WERI-Rb-1 (cell line): ENCODE data around the gene NCK2.

ENCODE experiments used
- DNase-seq: peaks from one replicate; pipeline ENCODE4 v3.0.0-alpha.2; 2020
- H3K27ac ChIP-seq: fragments of 250-450 bp; sonication (Bioruptor Pico); 2 replicates; pipeline ENCODE4 v1.5.1; 2020; ENCODE audit warnings: mild to moderate bottlenecking, moderate library complexity
- H3K27me3 ChIP-seq: fragments of 250-450 bp; sonication (Bioruptor Pico); 2 replicates; pipeline ENCODE4 v1.5.1; 2021; ENCODE audit warnings: mild to moderate bottlenecking, low read depth, moderate library complexity; ENCODE audit not compliant: insufficient read depth, severe bottlenecking
- H3K36me3 ChIP-seq: fragments of 250-450 bp; sonication (Bioruptor Pico); 2 replicates; pipeline ENCODE4 v1.5.1; 2020; ENCODE audit warnings: mild to moderate bottlenecking, moderate library complexity
- H3K4me3 ChIP-seq: 2 replicates; pipeline ENCODE4 v1.5.1; 2011; ENCODE audit warnings: low read depth, mild to moderate bottlenecking, control low read depth, low read length
- H3K9me3 ChIP-seq: fragments of 250-450 bp; sonication (Bioruptor Pico); 2 replicates; pipeline ENCODE4 v1.5.1; 2021; ENCODE audit warnings: mild to moderate bottlenecking, moderate library complexity; ENCODE audit not compliant: severe bottlenecking
- TF ChIP-seq, protein P1 (sequence below): IDR thresholded peaks from 2 replicates; pipeline ENCODE4 v1.5.1; 2011; ENCODE audit warnings: low read depth, mild to moderate bottlenecking, control low read depth, inconsistent platforms, low read length

Gene NCK2

DNA sequence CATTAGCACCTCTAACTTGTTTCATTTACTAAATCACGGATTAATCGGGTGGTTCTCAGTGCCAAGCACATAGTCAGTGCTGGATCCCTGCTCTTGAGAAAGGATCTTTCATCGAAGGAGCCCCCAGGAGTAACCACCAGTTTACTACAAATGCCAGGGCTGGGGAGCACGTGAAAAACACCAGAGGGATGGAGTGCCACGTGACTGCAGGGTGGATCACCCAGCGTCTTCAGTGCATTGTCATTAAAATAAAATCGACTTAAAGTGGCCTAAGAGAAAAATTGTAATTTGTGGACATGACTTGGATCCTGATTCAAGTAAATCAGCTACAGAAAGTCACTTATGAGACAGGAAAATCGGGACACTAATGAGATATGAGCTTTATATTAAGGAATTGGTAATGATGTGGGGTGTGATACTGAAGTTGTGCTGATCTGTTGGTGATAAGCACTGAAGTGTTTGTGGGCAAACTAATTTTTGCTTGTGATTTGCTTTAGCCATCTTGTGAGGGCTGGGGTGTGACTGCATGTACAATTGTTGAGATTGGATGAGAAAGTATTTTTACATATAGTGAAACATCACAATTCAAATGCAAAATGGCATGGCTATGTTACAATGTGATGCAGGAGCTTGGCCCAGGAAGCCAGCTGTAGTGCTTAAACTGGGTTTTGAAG lies 63.8 kb downstream of the NCK2 start:
- Histone ChIP-seq H3K4me3 (no peak overlapping the region), H3K9me3 (no peaks in the 10 kb centered on the region), H3K36me3 (no peaks in the 10 kb centered on the region), H3K27me3 (no peaks in the 10 kb centered on the region), H3K27ac (no peak overlapping the region)
- DNase-seq: no peak
- TF ChIP-seq, protein P1, sequence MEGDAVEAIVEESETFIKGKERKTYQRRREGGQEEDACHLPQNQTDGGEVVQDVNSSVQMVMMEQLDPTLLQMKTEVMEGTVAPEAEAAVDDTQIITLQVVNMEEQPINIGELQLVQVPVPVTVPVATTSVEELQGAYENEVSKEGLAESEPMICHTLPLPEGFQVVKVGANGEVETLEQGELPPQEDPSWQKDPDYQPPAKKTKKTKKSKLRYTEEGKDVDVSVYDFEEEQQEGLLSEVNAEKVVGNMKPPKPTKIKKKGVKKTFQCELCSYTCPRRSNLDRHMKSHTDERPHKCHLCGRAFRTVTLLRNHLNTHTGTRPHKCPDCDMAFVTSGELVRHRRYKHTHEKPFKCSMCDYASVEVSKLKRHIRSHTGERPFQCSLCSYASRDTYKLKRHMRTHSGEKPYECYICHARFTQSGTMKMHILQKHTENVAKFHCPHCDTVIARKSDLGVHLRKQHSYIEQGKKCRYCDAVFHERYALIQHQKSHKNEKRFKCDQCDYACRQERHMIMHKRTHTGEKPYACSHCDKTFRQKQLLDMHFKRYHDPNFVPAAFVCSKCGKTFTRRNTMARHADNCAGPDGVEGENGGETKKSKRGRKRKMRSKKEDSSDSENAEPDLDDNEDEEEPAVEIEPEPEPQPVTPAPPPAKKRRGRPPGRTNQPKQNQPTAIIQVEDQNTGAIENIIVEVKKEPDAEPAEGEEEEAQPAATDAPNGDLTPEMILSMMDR: no peak

DNA sequence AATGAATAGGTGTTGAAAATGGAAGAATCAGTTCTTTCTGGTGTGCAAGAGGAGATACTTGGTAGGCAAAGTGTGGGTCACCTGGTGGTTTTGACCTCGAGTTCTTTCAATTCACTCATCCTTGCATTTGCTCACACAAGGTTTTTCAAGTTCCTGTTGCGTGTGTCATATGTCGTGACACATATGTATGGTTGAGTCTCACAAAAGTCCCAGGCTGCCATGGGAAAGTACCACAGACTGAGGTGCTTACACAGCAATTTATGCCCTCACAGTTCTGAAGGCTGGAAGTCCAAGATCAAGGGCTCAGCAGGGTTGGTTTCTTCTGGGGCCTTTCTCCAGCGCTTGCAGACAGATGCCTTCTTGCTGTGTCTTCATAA lies 64.4 kb downstream of the NCK2 start:
- no peaks in the 10 kb centered on the region for H3K36me3 ChIP-seq
- no peak overlapping the region for H3K4me3 ChIP-seq
- H3K9me3 ChIP-seq: no peaks in the 10 kb centered on the region
- H3K27me3 ChIP-seq: no peaks in the 10 kb centered on the region
- TF ChIP-seq, protein P1: no peak
- H3K27ac ChIP-seq: no peak overlapping the region
- DNase-seq: no peak

DNA sequence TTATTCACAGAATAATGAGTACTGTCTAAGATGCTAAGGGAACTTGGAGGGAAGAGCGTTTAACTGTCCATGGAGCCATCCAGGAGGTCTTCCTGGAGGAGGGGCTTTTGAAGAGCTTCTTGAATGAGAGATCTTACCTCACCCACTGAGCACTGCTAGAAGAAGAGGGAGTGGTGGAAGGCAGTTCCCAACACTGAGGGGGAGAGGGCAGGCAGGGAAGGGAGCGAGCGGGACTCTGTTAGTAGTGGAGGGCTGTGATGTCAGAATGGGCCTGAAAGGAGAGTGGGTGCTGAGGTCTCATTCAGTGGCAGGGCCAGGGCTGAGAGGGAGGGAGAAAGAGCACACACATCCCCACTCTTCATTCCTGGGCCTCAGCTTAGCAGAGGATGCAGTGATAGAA lies 65.0 kb downstream of the NCK2 start:
- Histone ChIP-seq H3K4me3 (no peak overlapping the region), H3K27me3 (no peaks in the 10 kb centered on the region), H3K36me3 (no peaks in the 10 kb centered on the region), H3K9me3 (no peaks in the 10 kb centered on the region), H3K27ac (no peak overlapping the region)
- DNase-seq: no peak
- TF ChIP-seq, protein P1: no peak

DNA sequence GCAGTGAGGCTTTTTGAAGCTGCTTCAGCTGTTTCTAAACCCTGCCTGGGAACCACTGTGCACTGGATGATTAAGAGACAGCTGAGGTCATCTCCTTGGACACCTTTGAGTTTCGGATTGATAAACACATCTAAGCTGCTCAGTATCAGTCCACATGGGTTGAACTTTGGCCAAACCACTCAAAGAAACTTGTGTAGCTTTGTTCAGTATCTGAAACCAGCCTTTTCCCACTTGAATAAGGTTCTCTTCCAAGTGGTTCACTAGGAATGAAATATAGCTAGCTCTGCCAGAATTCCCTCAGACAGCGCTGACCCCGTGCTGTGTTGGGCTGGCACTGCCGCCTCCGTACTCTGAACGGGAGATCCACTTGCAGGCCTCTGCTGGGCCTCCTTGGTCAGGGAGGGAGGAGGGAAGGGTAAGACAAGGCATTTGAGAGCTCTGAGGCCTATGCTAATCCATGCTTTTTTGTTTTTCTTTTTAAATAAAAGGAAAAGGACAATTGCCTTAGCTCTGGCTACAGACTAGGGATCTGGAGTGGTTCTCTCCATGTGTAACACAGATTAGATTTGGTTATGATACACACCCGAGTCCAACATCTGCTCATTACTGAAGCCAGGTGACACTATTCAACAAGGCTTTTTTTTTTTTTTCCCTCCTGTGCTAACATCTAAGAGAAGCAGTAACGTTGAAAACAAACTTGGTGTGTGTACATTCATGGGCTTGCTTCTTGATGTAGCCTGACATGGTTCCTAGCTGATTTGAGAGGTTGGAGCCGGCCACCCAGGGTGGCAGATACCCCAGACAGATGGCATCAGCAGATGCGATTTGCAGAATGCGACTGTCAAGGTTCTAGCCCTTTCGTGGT lies 67.7 kb downstream of the NCK2 start:
- H3K27ac ChIP-seq: no peak overlapping the region
- no peaks in the 10 kb centered on the region for H3K9me3 ChIP-seq
- peaks cover 9% of the 10 kb centered on the region for H3K36me3 ChIP-seq
- no peak overlapping the region for H3K4me3 ChIP-seq
- no peaks in the 10 kb centered on the region for H3K27me3 ChIP-seq
- TF ChIP-seq, protein P1: no peak
- DNase-seq: no peak

DNA sequence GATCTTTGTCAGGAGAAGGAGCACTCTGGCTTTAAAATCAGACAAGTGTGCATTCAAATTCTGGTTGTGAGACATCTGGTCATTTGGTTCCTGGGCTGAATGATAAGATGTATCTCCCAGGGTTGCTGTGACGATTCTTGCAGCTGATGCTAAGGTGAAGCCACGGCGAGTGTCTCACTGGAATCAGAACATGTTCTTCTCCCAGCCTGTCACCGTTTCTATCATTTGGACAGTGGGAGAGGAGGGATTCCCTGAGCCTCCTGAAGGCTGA lies 68.3 kb downstream of the NCK2 start:
- DNase-seq: no peak
- Histone ChIP-seq H3K27ac (no peak overlapping the region), H3K9me3 (no peaks in the 10 kb centered on the region), H3K4me3 (no peak overlapping the region), H3K27me3 (no peaks in the 10 kb centered on the region), H3K36me3 (peaks cover 9% of the 10 kb centered on the region)
- TF ChIP-seq, protein P1: no peak

DNA sequence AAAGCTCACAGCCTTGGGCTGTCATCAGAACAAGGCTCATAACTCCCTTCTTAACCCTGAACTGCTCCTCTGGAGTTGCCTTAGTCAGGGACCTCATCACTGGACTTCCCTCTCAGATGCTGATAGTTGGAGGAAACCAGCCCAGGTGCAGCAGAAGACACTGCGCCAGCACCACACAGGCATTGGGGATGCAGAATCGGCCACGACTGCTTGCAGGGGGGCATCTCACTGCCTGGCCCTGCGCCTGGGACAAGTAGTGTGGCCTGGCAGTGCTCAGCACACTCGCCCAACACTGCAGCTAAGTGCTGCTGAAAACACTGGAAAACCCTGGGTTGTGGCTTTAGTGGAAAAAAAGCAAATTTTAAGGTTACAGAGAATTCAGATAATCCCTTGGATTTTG lies 68.7 kb downstream of the NCK2 start:
- Histone ChIP-seq H3K27me3 (no peaks in the 10 kb centered on the region), H3K9me3 (no peaks in the 10 kb centered on the region), H3K27ac (no peak overlapping the region), H3K36me3 (peaks cover 9% of the 10 kb centered on the region), H3K4me3 (no peak overlapping the region)
- TF ChIP-seq, protein P1: no peak
- no peak for DNase-seq
